Measurements from ENCODE around the gene TM4SF20.
"Not testable (repeated sequence)": the region's sequence is repeated elsewhere in the genome, so short reads cannot be mapped to it uniquely, and the experiment has no call there.

Gene TM4SF20

GRCh38 chr2:227366769-227367426 lies 12.2 kb downstream of the TM4SF20 start:
- DNase-seq: no peak

- DNase-seq: no peak
Measured at GRCh38 chr2:227365833-227366232, 13.3 kb downstream of the TM4SF20 start.

- DNase-seq: not testable (repeated sequence)
Measured at GRCh38 chr2:227364585-227365263, 14.4 kb downstream of the TM4SF20 start.

GRCh38 chr2:227363756-227364155 lies 15.3 kb downstream of the TM4SF20 start:
- DNase-seq: peak; percentile 17

- no peak for DNase-seq
Measured at GRCh38 chr2:227360351-227360750, 18.8 kb downstream of the TM4SF20 start.

GRCh38 chr2:227351639-227352038 lies 27.5 kb downstream of the TM4SF20 start:
- DNase-seq: peak; percentile 10

- no peak for DNase-seq
Measured at GRCh38 chr2:227349989-227350612, 29.0 kb downstream of the TM4SF20 start.

GRCh38 chr2:227348324-227348723 lies 30.8 kb downstream of the TM4SF20 start:
- DNase-seq: no peak

GRCh38 chr2:227347117-227347516 lies 32.0 kb downstream of the TM4SF20 start:
- no peak for DNase-seq

GRCh38 chr2:227344231-227344630 lies 34.9 kb downstream of the TM4SF20 start:
- no peak for DNase-seq

- no peak for DNase-seq
Measured at GRCh38 chr2:227341553-227341952, 37.6 kb downstream of the TM4SF20 start.

GRCh38 chr2:227340106-227340505 lies 39.0 kb downstream of the TM4SF20 start:
- no peak for DNase-seq

GRCh38 chr2:227339098-227339599 lies 40.0 kb downstream of the TM4SF20 start:
- DNase-seq: no peak

GRCh38 chr2:227337442-227337841 lies 41.7 kb downstream of the TM4SF20 start:
- DNase-seq: no peak

GRCh38 chr2:227335713-227336112 lies 43.4 kb downstream of the TM4SF20 start:
- DNase-seq: peak; percentile 53

GRCh38 chr2:227326783-227327182 lies 52.3 kb downstream of the TM4SF20 start:
- DNase-seq: no peak

GRCh38 chr2:227325839-227326195 lies 53.3 kb downstream of the TM4SF20 start:
- no peak for DNase-seq

- peak; percentile 95 for DNase-seq
Measured at GRCh38 chr2:227324995-227325838, 53.9 kb downstream of the TM4SF20 start, which contains the start of gene MFF. TSS of gene MFF (plus strand) at chr2:227325251. CDS start at chr2:227330666, 5,415 bp downstream.

- DNase-seq: peak; percentile 3
Measured at GRCh38 chr2:227324642-227324994, 54.5 kb downstream of the TM4SF20 start.

- DNase-seq: no peak
Measured at GRCh38 chr2:227323818-227324217, 55.3 kb downstream of the TM4SF20 start.

GRCh38 chr2:227322530-227323205 lies 56.4 kb downstream of the TM4SF20 start:
- DNase-seq: no peak

- no peak for DNase-seq
Measured at GRCh38 chr2:227320305-227321094, 58.6 kb downstream of the TM4SF20 start.
